22Rv1 (cell line): ENCODE data around the gene UNC5B.
A peak's percentile ranks its signal among the peaks of the same experiment; 100 is the strongest.
"Not testable (repeated sequence)": the region's sequence is repeated elsewhere in the genome, so short reads cannot be mapped to it uniquely, and the experiment has no call there.

Experiments used
- H3K27ac ChIP-seq: fragments of 450-650 bp; 2 replicates; pipeline ENCODE4 v1.5.1; 2017
- ZFX ChIP-seq: fragments of 450-650 bp; IDR thresholded peaks from 2 replicates; pipeline ENCODE4 v1.6.1; 2017; ENCODE audit warnings: antibody characterized with exemption, borderline replicate concordance
- TF ChIP-seq, protein P1 (sequence below): fragments of 450-650 bp; IDR thresholded peaks from 2 replicates; pipeline ENCODE4 v1.5.1; 2017; ENCODE audit warnings: mild to moderate bottlenecking

Gene UNC5B

DNA sequence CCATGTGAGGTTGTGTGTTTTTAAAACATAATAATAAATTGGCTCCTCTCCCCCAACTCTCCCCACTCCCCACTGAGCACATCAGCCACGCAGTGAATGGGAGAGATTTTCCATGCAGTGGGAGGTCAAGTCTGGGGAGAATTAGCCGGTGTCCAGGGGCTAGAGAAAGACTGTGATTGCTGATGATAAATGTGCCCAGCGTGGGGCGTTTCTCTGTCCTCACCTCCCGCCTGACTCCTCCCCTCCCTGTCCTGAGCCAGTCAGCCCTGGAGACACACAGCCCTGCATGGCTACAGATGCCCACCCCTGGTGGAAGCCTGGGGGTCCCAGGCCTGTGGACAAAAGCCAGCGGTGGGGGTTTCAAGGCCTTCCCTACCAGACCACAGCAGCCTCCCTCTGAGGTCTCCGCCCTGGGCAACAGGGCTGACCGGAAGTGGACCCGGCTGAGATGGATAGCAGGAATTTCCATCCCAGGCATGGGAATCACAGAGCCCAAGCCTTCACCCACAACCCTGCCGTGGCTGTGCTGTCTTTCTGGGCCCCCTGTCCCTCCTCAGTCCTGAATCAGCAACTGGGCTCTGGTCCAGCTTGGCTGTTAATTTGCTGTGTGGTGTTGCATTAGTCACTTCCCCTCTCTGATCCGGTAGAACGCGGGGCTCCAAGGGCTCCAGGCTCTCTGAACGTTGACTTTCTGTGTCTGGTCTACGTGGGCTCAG, 59.8 kb downstream of the UNC5B start:
- H3K27ac ChIP-seq: no peak overlapping the region
- no peak for TF ChIP-seq ZFX
- TF ChIP-seq, protein P1, sequence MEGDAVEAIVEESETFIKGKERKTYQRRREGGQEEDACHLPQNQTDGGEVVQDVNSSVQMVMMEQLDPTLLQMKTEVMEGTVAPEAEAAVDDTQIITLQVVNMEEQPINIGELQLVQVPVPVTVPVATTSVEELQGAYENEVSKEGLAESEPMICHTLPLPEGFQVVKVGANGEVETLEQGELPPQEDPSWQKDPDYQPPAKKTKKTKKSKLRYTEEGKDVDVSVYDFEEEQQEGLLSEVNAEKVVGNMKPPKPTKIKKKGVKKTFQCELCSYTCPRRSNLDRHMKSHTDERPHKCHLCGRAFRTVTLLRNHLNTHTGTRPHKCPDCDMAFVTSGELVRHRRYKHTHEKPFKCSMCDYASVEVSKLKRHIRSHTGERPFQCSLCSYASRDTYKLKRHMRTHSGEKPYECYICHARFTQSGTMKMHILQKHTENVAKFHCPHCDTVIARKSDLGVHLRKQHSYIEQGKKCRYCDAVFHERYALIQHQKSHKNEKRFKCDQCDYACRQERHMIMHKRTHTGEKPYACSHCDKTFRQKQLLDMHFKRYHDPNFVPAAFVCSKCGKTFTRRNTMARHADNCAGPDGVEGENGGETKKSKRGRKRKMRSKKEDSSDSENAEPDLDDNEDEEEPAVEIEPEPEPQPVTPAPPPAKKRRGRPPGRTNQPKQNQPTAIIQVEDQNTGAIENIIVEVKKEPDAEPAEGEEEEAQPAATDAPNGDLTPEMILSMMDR: no peak

DNA sequence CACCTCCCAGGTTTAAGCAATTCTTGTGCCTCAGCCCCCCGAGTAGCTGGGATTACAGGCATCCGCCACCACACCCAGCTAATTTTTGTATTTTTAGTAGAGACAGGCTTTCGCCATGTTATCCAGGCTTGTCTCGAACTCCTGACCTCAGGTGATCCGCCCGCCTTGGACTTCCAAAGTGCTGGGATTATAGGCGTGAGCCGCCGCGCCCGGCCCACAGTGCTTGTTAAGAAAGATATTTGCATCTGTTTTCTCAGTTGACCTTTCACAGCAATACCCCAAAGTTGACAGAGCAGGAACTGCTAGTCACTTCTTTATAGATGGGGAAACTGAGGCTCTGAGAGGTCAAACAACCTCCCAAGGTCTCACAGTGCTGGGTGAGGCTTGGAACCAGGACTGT, 60.6 kb downstream of the UNC5B start:
- H3K27ac ChIP-seq: not testable (repeated sequence)

DNA sequence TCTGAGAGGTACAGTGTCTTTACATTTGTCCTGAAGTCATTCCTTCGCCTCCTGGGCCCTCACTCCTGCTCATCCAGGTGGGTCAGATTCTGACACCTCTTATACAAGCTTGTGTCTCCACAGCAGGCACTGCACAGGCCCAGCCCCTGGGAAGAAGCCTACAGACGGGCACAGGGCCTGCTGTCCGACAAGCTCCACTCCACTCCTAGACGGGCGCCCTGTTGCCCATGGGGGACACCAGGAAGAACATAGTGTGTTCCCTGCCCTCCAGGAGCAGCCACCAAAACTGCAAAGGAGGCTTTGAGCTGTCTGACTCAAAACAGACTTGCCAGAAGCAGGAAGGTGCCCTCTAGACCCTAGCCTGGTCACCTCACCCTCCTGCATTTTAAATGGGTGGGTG, 61.1 kb downstream of the UNC5B start:
- TF ChIP-seq ZFX: no peak
- TF ChIP-seq, protein P1: no peak
- no peak overlapping the region for H3K27ac ChIP-seq

DNA sequence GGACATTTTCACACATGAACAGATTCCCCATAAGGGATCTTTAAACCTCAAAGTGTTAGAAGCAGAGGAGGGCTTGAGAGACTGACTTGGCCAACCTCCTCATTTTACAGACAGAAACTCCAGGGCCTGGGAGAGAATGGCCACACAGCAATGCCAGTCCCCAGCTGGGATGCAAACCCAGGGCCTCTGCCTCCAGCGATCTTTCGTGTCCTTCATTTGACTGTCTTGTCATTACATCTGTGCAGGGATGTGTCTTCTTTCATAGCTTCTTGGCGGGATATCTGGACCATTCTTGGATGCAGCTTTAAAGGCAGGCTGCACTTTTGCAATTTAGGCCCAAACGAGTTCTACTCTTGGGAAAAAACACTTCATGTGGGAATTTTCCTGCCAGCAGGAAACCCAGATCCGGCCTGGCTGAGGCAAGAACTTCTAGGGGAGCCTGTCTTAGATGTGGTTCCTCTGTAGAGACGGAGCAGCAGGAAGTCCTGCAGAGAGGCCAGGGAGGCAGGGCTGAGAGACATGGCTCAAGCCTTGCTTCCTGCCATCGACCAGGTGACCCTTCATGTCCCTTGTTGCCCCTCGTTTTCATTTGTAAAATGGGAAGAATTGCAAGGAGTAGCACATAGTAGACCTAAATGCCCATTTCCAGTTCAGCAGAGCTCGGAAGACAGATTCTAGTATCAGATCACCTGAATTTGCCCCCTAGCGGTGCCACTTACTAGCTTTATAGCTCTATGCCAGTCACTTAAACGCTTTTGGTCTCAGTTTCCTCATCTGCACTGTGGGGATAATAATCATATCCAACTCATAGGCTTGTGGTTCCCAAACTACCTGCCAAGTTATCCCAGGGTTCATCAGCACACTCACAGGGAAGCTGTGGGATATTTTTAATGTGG, 62.8 kb downstream of the UNC5B start:
- no peak for TF ChIP-seq ZFX
- TF ChIP-seq, protein P1: peak; percentile 42
- no peak overlapping the region for H3K27ac ChIP-seq

DNA sequence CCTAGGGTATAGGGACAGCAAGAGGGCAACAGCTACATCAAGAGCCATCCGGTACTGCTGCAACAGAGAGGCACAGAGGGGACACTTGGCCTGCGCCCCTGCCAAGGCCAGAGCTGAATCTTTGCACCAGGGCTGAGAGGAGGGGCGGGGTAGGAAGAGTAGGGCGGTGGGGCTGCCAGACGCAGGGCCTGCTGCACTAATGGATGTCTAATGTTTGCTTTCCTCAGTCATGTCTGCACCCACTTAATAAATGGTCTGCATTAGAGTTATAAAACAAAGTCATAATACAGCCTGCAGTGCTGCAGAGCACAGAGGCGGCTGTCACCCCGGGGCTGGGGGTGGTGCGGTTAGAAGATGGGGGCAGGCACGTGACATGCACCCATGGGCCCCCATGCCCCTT, 64.5 kb downstream of the UNC5B start:
- TF ChIP-seq, protein P1: no peak
- TF ChIP-seq ZFX: no peak
- no peak overlapping the region for H3K27ac ChIP-seq

DNA sequence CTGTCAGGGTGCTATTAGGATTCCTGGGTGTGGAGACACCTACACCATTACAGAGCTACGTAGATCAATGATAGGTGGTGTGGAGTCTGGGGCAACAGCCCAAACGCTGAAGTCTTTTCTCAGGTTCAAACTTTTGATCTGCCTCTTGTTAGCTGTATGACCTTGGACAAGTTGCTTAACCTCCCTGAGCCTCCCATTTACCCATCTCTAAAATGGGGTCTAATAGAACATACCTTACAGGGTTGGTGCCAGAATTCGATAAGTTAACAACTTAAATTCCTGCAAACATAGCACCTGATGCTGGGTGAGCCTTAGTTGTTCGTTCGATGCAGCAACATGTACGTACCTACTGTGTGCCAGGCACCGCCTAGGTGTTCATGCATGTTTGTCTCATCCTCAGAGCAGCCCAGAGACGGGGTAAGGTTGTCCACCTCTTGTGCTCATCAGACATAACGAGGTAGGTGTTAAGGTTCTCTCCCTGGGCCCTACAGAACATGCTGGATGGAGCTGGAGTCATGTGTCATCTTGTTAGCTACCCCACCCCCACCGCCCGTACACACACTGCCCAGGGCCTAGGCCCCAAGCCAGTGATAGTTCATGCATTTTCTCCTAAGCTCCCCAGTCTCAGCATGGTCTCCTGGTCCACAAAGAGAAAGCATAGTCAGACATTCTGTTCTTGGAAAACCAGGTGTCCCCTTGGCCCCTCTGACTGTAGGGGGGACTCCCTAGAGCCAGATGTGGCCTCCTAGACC, 65.7 kb downstream of the UNC5B start:
- H3K27ac ChIP-seq: no peak overlapping the region
- TF ChIP-seq, protein P1: no peak
- TF ChIP-seq ZFX: no peak

DNA sequence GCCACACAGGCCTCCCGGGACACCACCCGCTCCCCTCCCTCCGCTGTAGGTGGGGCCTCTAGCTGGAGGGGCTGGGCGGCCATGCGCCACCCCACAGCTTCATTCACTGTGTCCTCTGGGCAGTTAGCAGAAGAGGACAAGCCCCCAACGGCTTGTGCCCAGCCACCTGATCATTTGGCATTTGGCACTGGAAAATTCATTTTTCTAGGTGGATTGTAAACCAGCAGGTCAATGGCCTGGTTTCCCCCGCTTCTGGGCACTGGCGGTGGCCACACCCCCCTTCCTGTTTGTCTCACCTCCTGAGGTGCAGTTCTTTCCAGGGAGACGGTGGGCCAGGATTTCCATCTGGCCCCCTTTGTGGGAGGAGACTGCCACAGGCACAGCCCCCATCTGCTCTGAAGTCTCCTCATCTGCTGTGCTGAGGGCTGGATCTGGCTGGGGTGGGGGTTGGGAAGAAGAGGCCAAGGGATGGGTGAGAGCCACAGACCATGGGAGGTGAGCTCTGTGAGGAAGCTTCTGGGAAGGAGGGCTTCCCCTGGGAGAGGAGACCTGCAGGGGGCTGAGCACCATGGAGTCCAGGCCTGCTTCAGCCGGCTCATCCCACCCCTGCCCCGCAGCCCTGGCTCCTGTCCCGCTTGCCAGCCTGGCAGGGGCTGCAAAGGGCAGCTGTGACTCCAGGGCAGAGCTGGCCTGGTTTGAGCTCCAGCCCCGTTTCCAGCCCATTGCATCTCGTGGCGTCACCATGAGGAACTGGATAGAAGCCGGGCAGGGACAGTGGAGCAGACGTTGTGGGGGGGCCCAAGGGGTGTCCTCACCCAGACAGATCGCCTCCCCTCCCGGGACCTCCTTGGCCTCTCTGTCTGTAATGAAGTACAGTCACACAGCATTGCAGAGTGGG, 66.6 kb downstream of the UNC5B start:
- H3K27ac ChIP-seq: no peak overlapping the region
- TF ChIP-seq ZFX: no peak
- TF ChIP-seq, protein P1: no peak
